T47D (cell line): ENCODE measurements around the gene NR6A1.

Experiments used
- DNase-seq, 2 experiments: peaks; one replicate each; pipeline versions ENCODE4 v3.0.0 to v3.0.0-alpha.2; 2011 to 2012; ENCODE audit warnings: low read depth in 1 of 2, low spot score in 1 of 2
- JUND ChIP-seq: IDR thresholded peaks from 2 replicates; pipeline ENCODE4 v1.6.1; 2012; ENCODE audit warnings: low read depth
- in situ Hi-C: cut with HindIII; loops from 2 replicates; pipeline ENCODE4 v1.10.0; 2016; ENCODE audit warnings: low sequenced_read_pairs, low pct_unique_long_range_greater_than_20kb

NR6A1 gene

GRCh38 chr9:124654431-124654830, 116.7 kb downstream of the NR6A1 start:
- no peak for TF ChIP-seq JUND
- in situ Hi-C loops: no loop called here
- DNase-seq: no peak

GRCh38 chr9:124652615-124653393, 118.3 kb downstream of the NR6A1 start:
- in situ Hi-C loops: no loop called here
- DNase-seq: no peak
- no peak for TF ChIP-seq JUND

- in situ Hi-C loops: no loop called here
- DNase-seq: no peak
Measured at GRCh38 chr9:124652203-124652602, 118.9 kb downstream of the NR6A1 start.

GRCh38 chr9:124645274-124645673, 125.8 kb downstream of the NR6A1 start:
- in situ Hi-C loops: no loop called here
- no peak for TF ChIP-seq JUND
- no peak for DNase-seq

More at GRCh38 chr9:124652203-124652602, 118.9 kb downstream of the NR6A1 start:
- no peak for TF ChIP-seq JUND

GRCh38 chr9:124639637-124640036, 131.5 kb downstream of the NR6A1 start:
- in situ Hi-C loops: no loop called here
- TF ChIP-seq JUND: no peak
- DNase-seq: no peak

- in situ Hi-C loops: no loop called here
- no peak for TF ChIP-seq JUND
Measured at GRCh38 chr9:124635285-124635684, 135.8 kb downstream of the NR6A1 start.

GRCh38 chr9:124632077-124632621, 139.0 kb downstream of the NR6A1 start:
- in situ Hi-C loops: no loop called here
- no peak for DNase-seq

More at GRCh38 chr9:124635285-124635684, 135.8 kb downstream of the NR6A1 start:
- DNase-seq: no peak

GRCh38 chr9:124631326-124631725, 139.8 kb downstream of the NR6A1 start:
- no peak for TF ChIP-seq JUND
- in situ Hi-C loops: no loop called here
- DNase-seq: no peak

More at GRCh38 chr9:124632077-124632621, 139.0 kb downstream of the NR6A1 start:
- no peak for TF ChIP-seq JUND

- in situ Hi-C loops: no loop called here
- TF ChIP-seq JUND: no peak
- no peak for DNase-seq
Measured at GRCh38 chr9:124629600-124629999, 141.5 kb downstream of the NR6A1 start.

- DNase-seq: no peak
- in situ Hi-C loops: no loop called here
- no peak for TF ChIP-seq JUND
Measured at GRCh38 chr9:124628741-124629140, 142.4 kb downstream of the NR6A1 start.

- DNase-seq: no peak
- in situ Hi-C loops: no loop called here
- TF ChIP-seq JUND: no peak
Measured at GRCh38 chr9:124626276-124626675, 144.8 kb downstream of the NR6A1 start.

- no peak for DNase-seq
- in situ Hi-C loops: no loop called here
- no peak for TF ChIP-seq JUND
Measured at GRCh38 chr9:124625087-124625486, 146.0 kb downstream of the NR6A1 start.

- DNase-seq: no peak
- no peak for TF ChIP-seq JUND
- in situ Hi-C loops: no loop called here
Measured at GRCh38 chr9:124624735-124624992, 146.4 kb downstream of the NR6A1 start.
